Measurements from ENCODE around the gene ZSCAN5C.
A peak's percentile ranks its signal among the peaks of the same experiment; 100 is the strongest.
"Not testable (repeated sequence)": the region's sequence is repeated elsewhere in the genome, so short reads cannot be mapped to it uniquely, and the experiment has no call there.

ZSCAN5C gene, protein sequence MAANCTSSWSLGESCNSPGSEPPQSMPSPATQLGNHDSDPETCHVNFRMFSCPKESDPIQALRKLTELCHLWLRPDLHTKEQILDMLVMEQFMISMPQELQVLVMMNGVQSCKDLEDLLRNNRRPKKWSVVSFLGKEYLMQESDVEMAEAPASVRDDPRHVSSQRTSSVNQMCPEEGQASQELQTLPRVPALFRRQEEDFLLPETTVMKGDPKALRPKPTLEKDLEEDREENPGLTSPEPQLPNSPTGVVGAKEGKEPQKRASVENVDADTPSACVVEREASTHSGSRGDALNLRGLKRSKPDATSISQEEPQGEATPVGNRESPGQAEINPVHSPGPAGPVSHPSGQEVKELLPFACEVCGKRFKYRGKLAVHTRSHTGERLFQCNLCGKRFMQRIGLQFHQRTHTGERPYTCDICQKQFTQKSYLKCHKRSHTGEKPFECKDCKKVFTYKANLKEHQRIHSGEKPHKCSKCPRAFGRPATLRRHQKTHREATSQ

DNA sequence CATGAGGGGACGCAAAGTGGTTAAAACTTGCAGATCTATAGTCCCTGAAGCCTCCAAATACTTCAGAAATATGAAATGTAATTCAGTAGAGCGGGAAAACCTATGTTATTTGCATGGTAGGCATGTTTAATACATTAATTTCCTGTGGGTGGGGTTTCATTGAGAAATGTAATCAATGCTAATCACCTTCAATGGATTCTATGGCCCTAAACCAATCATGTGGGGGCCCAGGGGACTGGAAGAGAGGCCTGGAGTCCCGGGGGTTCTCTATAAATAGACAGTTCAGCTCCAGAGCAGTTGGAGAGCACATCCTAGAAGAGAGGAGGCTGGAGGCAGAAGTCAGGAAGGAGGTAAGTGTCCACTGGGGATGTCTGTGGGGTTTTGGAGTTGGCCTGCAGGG lies at the start of gene ZSCAN5C:
ZSCAN5C (plus strand) TSS at position 301 of the 400 bp plus-strand sequence. CDS start 3,641 bp downstream, outside the sequence.
- no peak for DNase-seq (ENCODE audit: low read depth in 2 of 3, low spot score in 1 of 3)

DNA sequence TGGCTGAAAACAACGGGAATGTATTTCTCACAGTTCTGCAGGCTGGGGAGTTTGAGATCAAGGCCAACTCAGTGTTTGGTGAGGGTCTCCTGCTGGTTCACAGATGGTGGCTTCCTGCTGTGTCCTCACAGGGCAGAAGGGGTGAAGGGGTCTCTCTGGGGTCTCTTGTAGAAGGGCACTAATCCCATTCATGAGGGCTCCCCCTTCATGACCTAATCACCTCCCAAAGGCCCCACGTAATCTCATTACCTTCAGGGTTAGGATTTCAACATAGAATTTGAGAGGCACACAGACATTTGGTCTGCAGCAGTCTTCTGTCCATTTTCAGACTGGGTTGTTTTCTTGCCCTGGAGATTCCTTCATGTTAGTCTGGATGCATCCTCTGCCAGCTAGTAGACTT lies 49.4 kb upstream of the ZSCAN5C start:
- no peak for DNase-seq (ENCODE audit: low read depth in 2 of 3, low spot score in 1 of 3)

DNA sequence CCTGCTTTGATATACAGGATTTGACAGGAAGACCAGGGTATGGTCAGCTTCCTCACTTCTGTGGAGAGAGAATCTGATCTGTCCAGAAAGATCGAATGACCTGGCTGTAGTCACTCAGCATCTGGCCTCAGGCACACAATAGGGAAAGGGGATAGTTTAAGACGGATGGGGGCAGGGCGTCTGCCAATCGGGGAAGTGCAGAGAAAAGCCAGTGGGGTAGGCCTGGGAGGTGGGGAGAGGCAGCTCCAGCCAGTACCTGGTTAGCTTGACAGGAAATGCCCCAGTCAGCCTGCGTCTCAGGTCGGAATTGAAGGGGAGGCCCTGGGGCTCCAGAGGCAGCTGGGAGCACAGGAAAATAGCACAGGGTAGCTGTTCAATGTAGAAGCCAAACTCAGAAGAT lies 48.6 kb upstream of the ZSCAN5C start:
- no peak for DNase-seq (ENCODE audit: low read depth in 2 of 3, low spot score in 1 of 3)

DNA sequence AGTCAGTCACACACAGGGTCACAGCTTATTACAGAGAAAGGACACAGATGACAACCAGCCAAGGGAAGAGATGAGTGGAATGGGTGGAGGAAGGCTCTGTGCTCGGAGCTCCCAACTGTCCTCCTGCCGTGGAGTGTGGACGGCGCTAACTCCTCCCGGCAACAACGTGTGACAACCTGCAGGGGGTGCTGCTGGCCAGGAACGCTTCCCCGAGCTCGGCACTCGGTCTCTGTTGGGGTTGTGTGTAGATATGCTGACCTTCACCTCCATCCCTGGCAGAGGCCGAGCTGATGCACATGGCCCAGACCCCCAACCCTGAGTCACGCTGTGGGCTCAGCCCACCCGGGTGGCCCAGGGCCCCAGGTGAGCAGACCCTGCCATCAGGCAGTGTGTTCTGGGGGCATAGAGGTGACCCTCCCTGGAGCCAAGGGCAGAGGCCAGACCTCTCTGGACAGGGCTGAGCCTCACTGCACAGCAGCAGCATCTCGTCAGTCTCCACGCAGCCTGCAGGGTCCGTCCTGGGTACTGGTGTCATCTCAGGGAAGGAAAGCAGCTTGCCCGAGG lies 46.9 kb upstream of the ZSCAN5C start:
- no peak for DNase-seq (ENCODE audit: low read depth in 2 of 3, low spot score in 1 of 3)

DNA sequence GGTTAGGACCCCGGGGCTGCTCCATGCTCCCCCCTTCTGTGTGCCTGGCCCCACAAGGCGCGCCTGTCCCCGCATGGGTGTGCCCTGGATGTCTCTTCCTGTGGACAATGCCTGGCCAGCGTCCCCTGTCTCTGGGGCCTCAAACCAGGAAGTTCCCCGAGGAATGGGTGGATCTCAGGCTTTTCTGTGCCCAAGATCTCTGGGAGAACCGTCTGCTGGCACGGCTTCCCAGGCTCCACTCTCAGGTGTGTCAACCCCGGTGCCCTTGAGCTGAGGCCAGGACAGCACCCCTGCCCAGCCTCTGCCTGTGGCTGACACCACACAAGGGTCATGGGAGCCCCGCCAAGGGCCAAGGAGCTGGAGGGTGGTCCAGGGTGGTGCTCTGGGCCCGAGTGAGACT lies 45.3 kb upstream of the ZSCAN5C start:
- no peak for DNase-seq (ENCODE audit: low read depth in 2 of 3, low spot score in 1 of 3)

DNA sequence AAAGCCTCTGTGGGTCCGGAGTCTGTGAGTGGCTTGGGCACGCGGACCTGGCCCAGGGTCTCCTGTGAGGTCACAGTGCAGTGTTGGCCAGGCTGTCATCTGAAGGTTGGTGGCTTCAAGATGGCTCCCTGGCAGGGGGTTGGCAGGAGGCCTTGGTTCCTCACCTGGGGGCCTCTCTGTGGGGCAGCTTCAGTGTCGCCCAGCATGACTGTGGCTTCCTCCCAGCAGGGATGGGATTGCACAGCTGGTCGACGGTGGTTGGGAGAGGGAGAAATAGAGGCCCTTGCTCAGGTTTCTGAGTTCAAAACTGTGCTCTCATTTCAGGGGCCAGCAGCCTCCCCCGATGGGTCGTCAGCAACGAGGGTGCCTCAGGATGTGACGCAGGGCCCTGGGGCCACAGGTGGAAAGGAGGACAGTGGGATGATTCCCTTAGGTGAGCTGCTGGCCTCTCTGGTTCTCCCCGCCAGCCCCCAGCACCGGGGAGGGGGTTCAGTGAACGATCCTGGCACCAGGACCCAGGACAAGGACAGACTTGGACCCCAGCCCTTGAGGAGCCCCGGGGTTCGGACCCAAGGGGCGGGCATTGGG lies 43.8 kb upstream of the ZSCAN5C start:
- no peak for DNase-seq (ENCODE audit: low read depth in 2 of 3, low spot score in 1 of 3)

DNA sequence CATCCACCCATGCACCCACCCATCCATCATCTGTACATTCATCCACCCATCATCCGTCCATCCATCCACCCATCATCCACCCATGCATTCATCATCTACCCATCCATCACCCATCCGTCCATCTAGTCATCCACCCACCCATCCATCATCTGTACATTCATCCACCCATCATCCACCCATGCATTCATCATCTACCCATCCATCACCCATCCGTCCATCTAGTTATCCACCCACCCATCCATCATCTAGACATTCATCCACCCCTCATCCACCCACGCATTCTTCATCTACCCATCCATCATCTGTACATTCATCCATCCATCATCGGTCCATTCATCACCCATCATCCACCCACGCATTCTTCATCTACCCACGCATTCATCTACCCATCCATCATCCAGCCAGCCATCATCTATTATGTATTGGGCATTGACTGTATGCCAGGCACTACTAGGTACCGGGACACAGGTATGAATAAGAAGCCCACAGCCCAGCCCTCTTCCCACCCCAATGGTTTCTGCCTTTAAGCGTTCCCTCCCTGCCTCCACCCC lies 43.0 kb upstream of the ZSCAN5C start:
- no peak for DNase-seq (ENCODE audit: low read depth in 2 of 3, low spot score in 1 of 3)

DNA sequence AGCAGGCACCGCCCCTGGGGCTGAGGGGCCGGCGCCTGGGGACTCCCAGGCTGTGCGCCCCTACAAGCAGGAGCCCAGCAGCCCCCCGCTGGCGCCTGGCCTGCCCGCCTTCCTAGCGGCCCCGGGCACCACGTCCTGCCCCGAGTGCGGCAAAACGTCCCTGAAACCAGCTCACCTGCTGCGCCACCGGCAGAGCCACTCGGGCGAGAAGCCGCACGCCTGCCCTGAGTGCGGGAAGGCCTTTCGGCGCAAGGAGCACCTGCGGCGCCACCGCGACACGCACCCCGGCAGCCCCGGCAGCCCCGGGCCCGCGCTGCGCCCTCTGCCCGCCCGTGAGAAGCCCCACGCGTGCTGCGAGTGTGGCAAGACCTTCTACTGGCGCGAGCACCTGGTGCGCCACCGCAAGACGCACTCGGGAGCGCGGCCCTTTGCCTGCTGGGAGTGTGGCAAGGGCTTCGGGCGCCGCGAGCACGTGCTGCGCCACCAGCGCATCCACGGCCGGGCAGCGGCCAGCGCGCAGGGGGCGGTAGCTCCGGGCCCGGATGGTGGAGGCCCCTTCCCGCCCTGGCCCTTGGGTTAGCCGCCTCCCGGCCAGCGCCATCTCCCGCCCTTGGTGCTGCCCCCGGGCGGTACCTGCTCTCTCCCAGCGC lies 42.3 kb upstream of the ZSCAN5C start:
- no peak for DNase-seq (ENCODE audit: low read depth in 2 of 3, low spot score in 1 of 3)

DNA sequence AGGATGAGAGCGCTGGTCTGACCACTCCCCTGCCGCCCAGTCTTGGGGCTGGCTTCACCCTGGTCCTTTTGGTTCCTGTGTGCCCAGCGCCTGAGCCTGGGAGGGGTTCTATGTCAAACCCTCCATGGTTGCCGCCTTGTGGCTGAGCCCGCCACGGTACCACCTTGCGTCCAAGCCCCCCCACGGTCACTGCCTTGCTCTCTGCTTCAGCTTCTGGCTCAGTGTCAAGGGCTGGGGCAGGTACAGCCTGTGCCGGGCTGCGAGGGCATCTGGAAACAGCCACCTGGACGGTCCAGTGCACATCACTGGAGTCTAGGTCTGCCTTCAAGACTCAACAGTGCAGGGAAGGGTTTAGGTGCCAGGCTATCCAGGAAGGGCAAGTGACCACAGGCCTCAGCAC lies 40.5 kb upstream of the ZSCAN5C start:
- no peak for DNase-seq (ENCODE audit: low read depth in 2 of 3, low spot score in 1 of 3)

DNA sequence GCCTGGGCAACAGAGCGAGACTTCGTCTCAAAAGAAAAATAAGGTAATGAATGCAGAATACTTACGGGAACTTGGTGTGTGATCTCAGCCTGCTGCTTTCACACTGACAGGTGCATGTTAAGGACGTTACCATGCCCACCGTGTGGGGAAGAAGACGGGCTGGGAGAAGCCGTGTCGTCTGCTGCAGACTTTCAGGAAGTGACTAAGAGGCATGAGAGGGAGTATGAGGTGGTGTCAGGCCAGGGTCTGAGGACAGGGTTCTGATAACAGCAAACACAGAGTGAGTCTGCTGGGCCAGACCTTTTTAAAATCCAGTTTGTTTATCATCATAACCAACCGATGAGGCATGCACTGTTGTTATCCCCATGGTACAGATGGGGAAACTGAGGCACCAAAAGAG lies 39.8 kb upstream of the ZSCAN5C start:
- DNase-seq (ENCODE audit: low read depth in 2 of 3, low spot score in 1 of 3) = peak in 2 of 3 donors; percentile 16 to 23

DNA sequence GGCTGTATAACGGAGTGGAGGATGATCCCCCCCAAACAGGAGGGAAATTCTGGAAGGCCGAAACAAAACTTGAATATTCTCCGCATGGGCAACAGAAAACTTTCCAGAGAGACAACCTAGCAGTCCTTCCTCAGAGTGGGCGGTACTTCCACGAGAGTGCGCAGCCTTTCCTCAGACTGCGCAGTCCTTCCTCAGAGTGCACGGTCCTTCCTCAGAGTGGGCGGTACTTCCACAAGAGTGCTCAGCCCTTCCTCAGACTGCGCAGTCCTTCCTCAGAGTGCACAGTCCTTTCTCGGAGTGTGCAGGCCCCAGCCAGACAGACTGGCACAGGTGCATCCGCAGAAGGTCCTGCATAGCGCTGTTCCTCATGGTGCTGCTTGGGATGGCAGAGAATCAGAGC lies 39.0 kb upstream of the ZSCAN5C start:
- DNase-seq (ENCODE audit: low read depth in 2 of 3, low spot score in 1 of 3) = no peak

DNA sequence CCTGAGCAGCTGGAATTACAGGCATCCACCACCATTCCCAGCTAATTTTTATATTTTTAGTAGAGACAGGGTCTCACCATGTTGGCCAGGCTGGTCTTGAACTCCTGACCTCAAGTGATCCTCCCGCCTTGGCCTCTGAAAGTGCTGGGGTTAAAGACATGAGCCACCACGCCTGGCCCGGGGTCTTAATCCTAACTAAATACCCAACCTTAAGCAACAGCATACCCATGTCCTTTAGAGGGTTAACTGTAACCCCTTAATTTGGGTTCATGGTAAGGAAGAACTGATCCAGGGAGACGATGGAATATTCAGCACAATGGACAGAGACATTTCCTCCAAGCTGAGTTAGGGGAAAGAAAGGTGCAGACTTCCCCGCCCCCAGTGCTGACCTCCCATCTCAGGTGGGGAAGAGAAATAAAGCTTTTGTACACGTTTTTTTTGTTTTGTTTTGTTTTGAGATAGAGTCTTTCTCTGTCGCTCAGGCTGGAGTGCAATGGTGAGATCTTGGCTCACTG lies 35.0 kb upstream of the ZSCAN5C start:
- DNase-seq (ENCODE audit: low read depth in 2 of 3, low spot score in 1 of 3) = no peak

DNA sequence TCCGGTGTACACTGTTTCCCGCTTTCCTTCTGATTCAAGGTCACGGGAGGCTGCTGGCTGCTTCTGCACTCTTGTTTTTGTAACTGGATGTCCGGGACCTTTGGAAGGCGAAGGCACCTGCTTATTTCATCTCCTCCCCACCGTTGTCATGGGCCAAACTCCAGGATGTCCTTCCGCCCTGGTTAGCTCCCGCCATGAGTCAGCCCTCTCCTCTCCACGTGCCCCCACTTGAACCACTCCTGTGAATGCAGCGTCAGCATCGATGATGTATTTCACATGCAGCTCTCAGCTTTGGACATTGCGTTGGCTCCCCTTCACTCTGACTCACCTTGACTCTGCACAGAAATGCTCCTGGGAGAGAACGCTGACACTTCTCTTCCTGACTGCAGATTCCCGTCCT lies 31.8 kb upstream of the ZSCAN5C start:
- DNase-seq (ENCODE audit: low read depth in 2 of 3, low spot score in 1 of 3) = no peak

DNA sequence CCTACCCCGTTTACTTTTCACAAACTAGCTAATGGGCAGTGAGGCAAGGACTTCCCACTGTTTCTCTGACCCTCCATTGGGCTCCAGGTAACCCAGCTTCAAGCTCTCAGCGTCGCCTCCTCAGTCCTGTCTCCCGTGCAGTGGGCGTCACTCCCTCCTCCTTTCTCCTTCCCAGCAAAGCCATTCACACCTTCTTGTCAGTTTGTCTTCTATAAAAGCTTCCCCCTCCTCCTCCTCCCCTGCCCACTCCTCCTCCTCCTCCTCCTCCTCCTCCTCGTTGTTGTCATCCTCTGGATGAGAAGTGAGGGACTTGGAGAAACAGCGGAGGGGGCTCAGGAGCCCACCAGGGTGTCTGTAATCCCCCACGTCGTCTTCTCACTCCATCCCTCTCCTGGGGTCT lies 28.0 kb upstream of the ZSCAN5C start:
- no peak for DNase-seq (ENCODE audit: low read depth in 2 of 3, low spot score in 1 of 3)

DNA sequence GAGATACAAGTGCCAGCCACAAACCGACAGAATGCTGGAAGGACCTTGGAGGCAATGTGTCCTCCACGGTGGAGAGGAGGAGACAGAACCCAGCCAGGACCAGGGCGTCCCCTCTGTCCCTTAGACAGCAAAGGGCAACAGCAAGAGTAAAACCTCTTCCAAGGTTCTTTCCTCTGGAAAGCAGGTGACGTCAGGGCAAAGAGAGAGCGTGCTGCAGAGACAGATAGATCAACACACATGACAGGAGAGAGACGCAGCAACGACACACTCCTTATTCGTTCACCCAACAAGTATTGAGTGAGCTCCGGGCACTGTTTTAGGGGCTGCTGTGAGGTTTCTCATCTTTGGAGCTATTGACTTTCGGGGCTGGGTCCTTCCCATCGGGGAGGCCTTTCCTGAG lies 27.5 kb upstream of the ZSCAN5C start:
- DNase-seq (ENCODE audit: low read depth in 2 of 3, low spot score in 1 of 3) = no peak

DNA sequence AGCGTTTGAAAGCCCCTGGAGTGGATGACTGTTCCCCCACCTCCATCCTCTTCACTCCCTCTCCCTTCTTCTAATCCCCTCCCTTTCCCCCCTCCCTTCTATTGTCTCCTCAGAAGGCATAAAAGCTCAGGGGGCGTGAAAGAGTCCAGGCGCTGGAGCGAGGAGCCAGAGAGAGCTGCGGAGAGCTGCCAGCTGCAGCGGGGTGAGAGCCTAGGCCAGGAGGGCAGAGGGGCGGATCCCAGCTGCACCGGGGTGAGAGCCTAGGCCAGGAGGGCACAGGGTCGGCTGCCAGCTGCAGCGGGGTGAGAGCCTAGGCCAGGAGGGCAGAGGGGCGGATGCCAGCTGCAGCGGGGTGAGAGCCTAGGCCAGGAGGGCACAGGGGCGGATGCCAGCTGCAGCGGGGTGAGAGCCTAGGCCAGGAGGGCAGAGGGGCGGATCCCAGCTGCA lies 26.2 kb upstream of the ZSCAN5C start, which contains the start of gene GALP:
GALP (plus strand) TSS at position 148 of the 447 bp plus-strand sequence. CDS start 1,101 bp downstream, outside the sequence.
- not testable (repeated sequence) for DNase-seq (ENCODE audit: low read depth in 2 of 3, low spot score in 1 of 3)

DNA sequence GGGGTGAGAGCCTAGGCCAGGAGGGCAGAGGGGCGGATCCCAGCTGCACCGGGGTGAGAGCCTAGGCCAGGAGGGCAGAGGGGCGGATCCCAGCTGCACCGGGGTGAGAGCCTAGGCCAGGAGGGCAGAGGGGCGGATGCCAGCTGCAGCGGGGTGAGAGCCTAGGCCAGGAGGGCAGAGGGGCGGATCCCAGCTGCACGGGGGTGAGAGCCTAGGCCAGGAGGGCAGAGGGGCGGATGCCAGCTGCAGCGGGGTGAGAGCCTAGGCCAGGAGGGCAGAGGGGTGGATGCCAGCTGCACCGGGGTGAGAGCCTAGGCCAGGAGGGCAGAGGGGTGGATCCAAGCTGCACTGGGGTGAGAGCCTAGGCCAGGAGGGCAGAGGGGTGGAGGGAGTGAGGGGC lies 25.8 kb upstream of the ZSCAN5C start:
- DNase-seq (ENCODE audit: low read depth in 2 of 3, low spot score in 1 of 3) = not testable (repeated sequence)

DNA sequence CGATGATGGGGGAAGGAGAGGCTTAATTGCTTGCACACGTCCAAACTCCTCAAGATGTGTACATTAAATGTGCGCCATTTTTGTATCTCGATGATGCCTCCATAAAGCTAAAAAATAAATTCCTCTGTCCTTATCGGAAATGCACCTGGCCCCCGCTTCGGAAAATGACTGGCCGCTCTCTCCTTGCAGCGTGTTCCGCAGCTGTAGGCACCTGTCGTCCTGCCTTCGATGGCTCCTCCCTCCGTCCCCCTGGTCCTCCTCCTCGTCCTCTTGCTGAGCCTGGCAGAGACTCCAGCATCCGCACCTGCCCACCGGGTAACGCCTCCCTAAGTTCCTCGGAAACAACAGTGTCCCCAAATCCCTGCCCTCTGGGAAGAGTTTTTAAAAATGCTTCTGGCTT lies 25.2 kb upstream of the ZSCAN5C start:
- no peak for DNase-seq (ENCODE audit: low read depth in 2 of 3, low spot score in 1 of 3)

DNA sequence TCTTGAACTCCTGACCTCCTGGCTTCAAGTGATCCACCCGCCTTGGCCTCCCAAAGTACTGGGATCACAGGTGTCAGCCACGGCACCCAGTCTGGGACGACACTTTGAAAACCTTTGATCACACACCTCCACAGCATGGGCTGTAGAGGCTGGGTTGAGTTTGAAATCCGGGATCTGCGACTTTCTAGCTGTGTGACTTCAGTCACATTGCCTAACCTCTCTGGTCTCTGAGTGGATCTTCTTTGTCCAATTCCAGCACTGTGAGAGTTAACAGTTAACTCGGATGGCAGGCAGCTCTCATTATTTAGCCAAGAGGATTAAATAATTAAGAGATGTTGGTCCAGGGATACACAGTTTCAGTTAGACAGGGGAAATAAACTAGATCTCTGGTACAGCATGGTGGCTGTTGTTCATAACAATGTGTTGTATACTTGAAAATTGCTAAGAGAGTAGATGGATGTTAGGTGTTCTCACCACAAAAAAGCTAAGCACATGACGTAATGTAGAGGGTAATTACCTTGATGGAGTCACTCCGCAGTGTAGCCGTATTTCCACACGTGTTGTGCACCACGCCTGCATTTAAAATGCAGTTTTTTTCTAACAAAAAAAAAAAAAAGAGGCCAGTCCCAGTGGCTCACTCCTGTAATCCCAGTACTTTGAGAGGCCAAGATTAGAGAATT lies 24.4 kb upstream of the ZSCAN5C start:
- no peak for DNase-seq (ENCODE audit: low read depth in 2 of 3, low spot score in 1 of 3)

DNA sequence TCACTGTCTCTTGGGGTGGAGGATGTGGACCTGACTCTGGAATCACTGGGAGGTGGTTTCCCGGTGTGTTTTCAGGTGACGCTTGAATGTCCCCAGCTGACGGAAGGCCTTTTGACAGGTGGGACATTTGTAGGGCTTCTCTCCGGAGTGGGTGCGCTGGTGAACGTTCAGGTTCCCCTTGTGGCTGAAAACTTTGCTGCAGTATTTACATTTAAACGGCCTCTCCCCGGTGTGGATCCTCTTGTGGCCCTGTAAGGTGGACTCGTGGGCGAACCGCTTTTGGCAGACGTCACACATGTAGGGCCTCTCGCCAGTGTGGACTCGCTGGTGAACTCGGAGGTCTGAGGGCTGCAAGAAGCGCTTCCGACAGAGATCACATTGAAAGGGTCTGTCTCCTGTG lies 12.3 kb upstream of the ZSCAN5C start:
- DNase-seq (ENCODE audit: low read depth in 2 of 3, low spot score in 1 of 3) = no peak

DNA sequence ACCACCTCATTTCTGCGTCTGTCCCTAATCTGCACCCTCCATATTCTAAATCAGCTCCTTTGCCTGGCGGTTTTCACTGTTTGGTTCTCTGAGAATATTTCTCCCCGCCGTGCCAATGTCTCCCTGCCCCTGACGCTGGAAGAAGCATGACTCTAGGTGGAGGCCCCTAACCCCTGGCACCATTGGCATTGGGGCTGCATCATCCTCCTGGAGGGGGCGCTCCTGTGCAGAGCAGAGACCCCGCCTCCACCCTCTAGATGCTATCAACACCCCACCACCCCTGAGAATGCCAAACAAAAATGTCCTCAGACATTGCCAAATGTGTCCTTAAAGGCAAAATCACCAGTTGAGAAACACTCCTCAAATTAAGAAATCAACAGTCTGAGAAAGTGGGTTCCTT lies 11.0 kb upstream of the ZSCAN5C start:
- DNase-seq (ENCODE audit: low read depth in 2 of 3, low spot score in 1 of 3) = no peak

Data from stimulated activated CD4-positive, alpha-beta T cell treated with anti-CD3 and anti-CD28 coated beads, Interleukin-12 subunit alpha, Interleukin-12 subunit beta, amount 100 ng/mL, for 48 hours (primary cell).